H1 (cell line): ENCODE results near the gene DLG5. TPM values are rescaled to one million over a fixed set of nuclear protein-coding genes. Genes with fewer than 3 reads are reported as not detected.

ENCODE experiments used
- CTCF ChIA-PET: fragments of 300-600 bp; sonication (Branson Sonifier 250); formaldehyde crosslinking; loops from one replicate; lab custom pipeline; 2021; ENCODE audit not compliant: partially characterized antibody; lab: Charles Lee
- POLR2A ChIA-PET: fragments of 300-600 bp; sonication (Branson Sonifier 250); formaldehyde crosslinking; loops from one replicate; lab custom pipeline; 2021; ENCODE audit warnings: inconsistent platforms; ENCODE audit not compliant: partially characterized antibody; lab: Charles Lee
- DNase-seq, 2 experiments: peaks; one replicate each; pipeline versions ENCODE4 v3.0.0 to v3.0.0-alpha.2; 2010 to 2022; ENCODE audit warnings: low spot score in 2 of 2, low read depth in 1 of 2, mixed read lengths in 1 of 2
- FAIRE-seq: peaks from 2 replicates; lab custom pipeline; 2011; peaks lifted over from hg19 to GRCh38; lab: Jason Lieb, UNC
- H2AFZ ChIP-seq: 2 replicates; pipeline ENCODE4 v1.8.1; 2012; ENCODE audit warnings: low read length, inconsistent platforms
- H2AK5ac ChIP-seq: 2 replicates; pipeline ENCODE4 v1.6.1; 2013; ENCODE audit warnings: low read depth, low read length
- H2BK120ac ChIP-seq: replicated peaks from 2 replicates; pipeline ENCODE3; 2013; ENCODE audit warnings: low read depth, low read length, inconsistent platforms
- H2BK12ac ChIP-seq: 2 replicates; pipeline ENCODE4 v1.6.1; 2013; ENCODE audit warnings: low read depth, low read length
- H2BK15ac ChIP-seq: 2 replicates; pipeline ENCODE4 v1.6.1; 2013; ENCODE audit warnings: low read length
- H2BK20ac ChIP-seq: 2 replicates; pipeline ENCODE4 v1.6.1; 2013; ENCODE audit warnings: low read length
- H2BK5ac ChIP-seq: 2 replicates; pipeline ENCODE4 v1.6.1; 2013; ENCODE audit warnings: low read depth, low read length
- H3K14ac ChIP-seq: 2 replicates; pipeline ENCODE4 v1.6.1; 2013; ENCODE audit warnings: inconsistent platforms; ENCODE audit not compliant: insufficient read length
- H3K18ac ChIP-seq: 2 replicates; pipeline ENCODE4 v1.6.1; 2013; ENCODE audit warnings: low read length; ENCODE audit errors: extremely low read depth
- H3K23ac ChIP-seq: 2 replicates; pipeline ENCODE4 v1.6.1; 2013; ENCODE audit warnings: inconsistent platforms; ENCODE audit not compliant: insufficient read length
- H3K23me2 ChIP-seq: 2 replicates; pipeline ENCODE4 v1.6.1; 2013; ENCODE audit warnings: low read depth, low read length
- H3K27ac ChIP-seq: 2 replicates; pipeline ENCODE4 v1.6.1; 2011; ENCODE audit warnings: low read depth, low read length, inconsistent platforms
- H3K27me3 ChIP-seq, 4 experiments: replicated peaks in 1 of 4; 1 replicate in 1 of 4; 2 replicates in 3 of 4; pipeline versions ENCODE4 v1.6.1 to v1.8.1; 2011 to 2013; ENCODE audit warnings: low read length in 3 of 4, mild to moderate bottlenecking in 3 of 4, inconsistent platforms in 2 of 4, mixed read lengths in 2 of 4, moderate library complexity in 1 of 4; ENCODE audit not compliant: control insufficient read depth in 3 of 4, insufficient read depth in 3 of 4; ENCODE audit errors: extremely low read depth in 1 of 4
- H3K36me3 ChIP-seq, 4 experiments: 2 replicates each; pipeline versions ENCODE4 v1.6.1 to v1.8.1; 2011 to 2013; ENCODE audit warnings: mild to moderate bottlenecking in 4 of 4, low read length in 3 of 4, moderate library complexity in 2 of 4, control low read depth in 1 of 4, inconsistent platforms in 1 of 4; ENCODE audit not compliant: insufficient read depth in 4 of 4, control insufficient read depth in 2 of 4
- H3K4ac ChIP-seq: replicated peaks from 2 replicates; pipeline ENCODE3; 2013; ENCODE audit warnings: low read length, low read depth, mixed read lengths, inconsistent platforms; ENCODE audit not compliant: insufficient read length
- H3K4me1 ChIP-seq, 4 experiments: replicated peaks in 1 of 4; 1 replicate in 1 of 4; 2 replicates in 3 of 4; pipeline versions ENCODE4 v1.6.1 to v1.8.1; 2011 to 2013; ENCODE audit warnings: low read length in 3 of 4, inconsistent platforms in 2 of 4, mixed read lengths in 1 of 4; ENCODE audit not compliant: insufficient read depth in 4 of 4, control insufficient read depth in 3 of 4
- H3K4me2 ChIP-seq, 2 experiments: 2 replicates each; pipeline versions ENCODE4 v1.6.1 to v1.8.1; 2011 to 2013; ENCODE audit warnings: low read depth in 2 of 2, low read length in 2 of 2, control low read depth in 1 of 2, inconsistent platforms in 1 of 2, mild to moderate bottlenecking in 1 of 2; ENCODE audit not compliant: insufficient read depth in 1 of 2
- H3K4me3 ChIP-seq, 4 experiments: fragments of 200-600, 300-600 bp in 1 of 4; sonication (generic), shearing (Covaris generic), sonication (Bioruptor Twin) in 1 of 4; 2 replicates each; pipeline versions ENCODE4 v1.5.1 to v1.8.1; 2011 to 2016; ENCODE audit warnings: low read length in 4 of 4, low read depth in 3 of 4, control low read depth in 2 of 4, inconsistent platforms in 2 of 4, mild to moderate bottlenecking in 2 of 4, mixed read lengths in 1 of 4, moderate library complexity in 1 of 4; ENCODE audit not compliant: insufficient read depth in 2 of 4; ENCODE audit errors: extremely low read depth in 1 of 4
- H3K56ac ChIP-seq: replicated peaks from 2 replicates; pipeline ENCODE3; 2013; ENCODE audit warnings: low read depth, mild to moderate bottlenecking, mixed read lengths, low read length, inconsistent platforms; ENCODE audit not compliant: insufficient read length
- H3K79me1 ChIP-seq: 2 replicates; pipeline ENCODE4 v1.6.1; 2013; ENCODE audit warnings: low read depth, low read length, control low read depth
- H3K79me2 ChIP-seq, 2 experiments: 2 replicates each; pipeline versions ENCODE4 v1.6.1 to v1.8.1; 2012 to 2013; ENCODE audit warnings: low read length in 2 of 2, mild to moderate bottlenecking in 2 of 2, inconsistent platforms in 1 of 2; ENCODE audit not compliant: insufficient read depth in 2 of 2, control insufficient read depth in 1 of 2
- H3K9ac ChIP-seq, 4 experiments: replicated peaks in 1 of 4; 1 replicate in 1 of 4; 2 replicates in 3 of 4; pipeline versions ENCODE4 v1.6.1 to v1.8.1; 2011 to 2013; ENCODE audit warnings: low read depth in 3 of 4, low read length in 3 of 4, control low read depth in 2 of 4, mild to moderate bottlenecking in 2 of 4, moderate library complexity in 2 of 4, inconsistent platforms in 1 of 4; ENCODE audit errors: extremely low read depth in 1 of 4
- H3K9me3 ChIP-seq, 2 experiments: 2 replicates each; pipeline versions ENCODE4 v1.6.1 to v1.8.1; 2012 to 2013; ENCODE audit warnings: mild to moderate bottlenecking in 2 of 2, moderate library complexity in 2 of 2, control low read depth in 1 of 2, inconsistent platforms in 1 of 2, low read depth in 1 of 2, low read length in 1 of 2, mixed read lengths in 1 of 2; ENCODE audit not compliant: insufficient read depth in 2 of 2
- H4K20me1 ChIP-seq, 2 experiments: replicated peaks in 1 of 2; 2 replicates each; pipeline versions ENCODE3 to v1.8.1; 2011 to 2013; ENCODE audit warnings: inconsistent platforms in 2 of 2, low read length in 2 of 2, mild to moderate bottlenecking in 1 of 2; ENCODE audit not compliant: insufficient read depth in 2 of 2, control insufficient read depth in 1 of 2
- H4K5ac ChIP-seq: 2 replicates; pipeline ENCODE4 v1.6.1; 2013; ENCODE audit warnings: low read length, low read depth, mixed read lengths, inconsistent platforms; ENCODE audit not compliant: insufficient read length
- H4K8ac ChIP-seq: 2 replicates; pipeline ENCODE4 v1.8.0; 2013; ENCODE audit warnings: mild to moderate bottlenecking, moderate library complexity, low read length, inconsistent platforms; ENCODE audit not compliant: insufficient read depth; ENCODE audit errors: extremely low read depth
- H4K91ac ChIP-seq: replicated peaks from 2 replicates; pipeline ENCODE3; 2013; ENCODE audit warnings: low read length, mixed read lengths, inconsistent platforms; ENCODE audit not compliant: insufficient read length
- CHD1 ChIP-seq: IDR thresholded peaks from 2 replicates; pipeline ENCODE4 v1.6.1; 2012; ENCODE audit warnings: low read depth, low read length, improper control_type of control experiment
- HDAC2 ChIP-seq, 2 experiments: fragments of 300-600 bp in 1 of 2; sonication (generic) in 1 of 2; IDR thresholded peaks; 2 replicates each; pipeline ENCODE4 v1.6.1; 2011 to 2012; ENCODE audit warnings: low read depth in 2 of 2, low read length in 2 of 2, mild to moderate bottlenecking in 2 of 2, moderate library complexity in 2 of 2, borderline replicate concordance in 1 of 2, inconsistent platforms in 1 of 2
- JUND ChIP-seq: IDR thresholded peaks from 2 replicates; pipeline ENCODE4 v1.6.1; 2011; ENCODE audit warnings: mild to moderate bottlenecking, improper control_type of control experiment, low read length
- WGBS, 2 experiments: shearing (Covaris generic) in 1 of 2; methylation state at CpG; one replicate each; pipeline versions ENCODE4 v1.1.6 to v1.1.7; 2013 to 2015; ENCODE audit warnings: low lambda C conversion rate in 2 of 2, mixed read lengths in 2 of 2, inconsistent platforms in 1 of 2, low coverage in 1 of 2, missing lambda C conversion rate in 1 of 2; ENCODE audit not compliant: insufficient replicate concordance in 2 of 2, insufficient coverage in 1 of 2, insufficient read length in 1 of 2; ENCODE audit errors: extremely low coverage in 1 of 2, missing lambda C conversion rate in 1 of 2; 5-methylcytosine and 5-hydroxymethylcytosine counted together
- polyA plus RNA-seq, 7 experiments: library from polyadenylated mRNA; depleted of rRNA in 3 of 7; stranded (reverse) in 5 of 7; unstranded in 2 of 7; fragments of >200 nt in 5 of 7; fragments of 200-250 nt in 2 of 7; gene quantifications; 1 replicate in 5 of 7; 2 replicates in 1 of 7; 4 replicates in 1 of 7; pipeline versions ENCODE4 v1.2.1 to v1.2.3, GENCODE V29; 2011 to 2013; ENCODE audit warnings: missing spikeins in 2 of 7, mixed read lengths in 2 of 7
- total RNA-seq: library from RNA; stranded (reverse); fragmentation: NEBNext Ultra II Directional; extraction: Animal tissue kit (Norgen Biotek cat#: 25700); gene quantifications from 2 replicates; pipeline ENCODE4 v1.2.1, GENCODE V29; 2021

The DLG5 gene
- total and polyA plus RNA-seq, 2 of the 8 experiments (the other 6 are each of a cell fraction or from before 2014, with no cell fraction given), result 15.6 to 71.4 TPM

DNA sequence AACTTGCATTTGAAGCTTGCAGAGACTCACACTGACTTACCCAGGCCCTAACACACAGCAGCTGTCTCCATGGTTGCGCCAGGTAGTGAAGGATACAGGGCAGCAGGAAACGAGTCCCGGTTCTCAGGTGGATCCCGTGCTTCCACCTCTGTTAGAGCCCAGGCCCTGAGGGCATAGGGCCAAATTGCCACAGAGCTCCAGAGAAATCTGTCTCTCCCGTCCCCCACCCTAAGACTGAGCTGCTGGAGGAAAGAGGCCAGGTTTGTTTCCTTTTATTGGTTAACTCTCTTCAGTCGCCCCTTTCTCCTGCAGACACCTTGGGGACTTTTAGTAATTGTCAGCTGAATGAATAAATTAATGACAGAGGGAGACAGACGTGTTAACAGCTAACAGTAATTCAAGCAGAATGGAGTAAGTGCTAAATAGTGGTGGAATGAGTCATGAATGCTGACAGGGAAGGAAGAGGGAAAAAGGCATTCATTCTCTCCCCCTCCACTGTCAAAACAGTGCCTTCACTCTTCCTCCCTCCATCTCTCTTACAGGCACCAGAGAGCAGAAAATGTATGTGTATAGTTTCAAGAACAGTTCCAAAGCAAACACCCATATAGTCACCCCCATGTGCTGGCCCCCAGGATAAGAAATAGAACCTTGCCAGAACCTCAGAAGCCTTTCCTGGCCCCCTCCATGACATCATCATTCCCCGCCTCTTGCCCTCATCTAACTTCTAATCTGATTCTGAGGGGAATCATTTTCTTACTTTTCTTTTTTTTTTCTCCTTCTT lies 16.8 kb upstream of the DLG5 start:
- Histone ChIP-seq H4K5ac (no peak overlapping the region), H2BK5ac (no peak overlapping the region), H2BK12ac (no peak overlapping the region), H4K91ac (no peak overlapping the region), H3K27me3 (no peaks in the 10 kb centered on the region), H3K79me1 (no peaks in the 10 kb centered on the region), H3K56ac (no peak overlapping the region), H3K14ac (no peak overlapping the region), H2BK15ac (no peak overlapping the region), H3K79me2 (no peaks in the 10 kb centered on the region), H4K8ac (no peak overlapping the region; the same call in 1 of the 2 replicates), H3K9me3 (no peaks in the 10 kb centered on the region), H4K20me1 (no peaks in the 10 kb centered on the region), H2BK20ac (peak overlapping the region; percentile 13; the same call in 1 of the 2 replicates)
- 59% methylated on average over 8 of the region's 8 CpGs; no CpG with 5 or more reads in 1 of the 2 experiments for WGBS, 2 experiments
- TF ChIP-seq JUND, result peak; percentile 43; the same call in 1 of the 2 replicates
- TF ChIP-seq HDAC2 (IDR thresholded peaks at IDR 0.05; ENCODE audit: borderline replicate concordance in 1 of 2, low read depth in 2 of 2, low read length in 2 of 2), result no peak
- TF ChIP-seq CHD1, result no peak
- TF ChIP-seq, all 59 proteins: peak for 1
- peak overlapping the region; percentile 25; the same call in 1 of the 2 replicates for H3K18ac ChIP-seq
- no peak overlapping the region; a peak in 1 of 4 replicates for H3K4me2 ChIP-seq
- ChIA-PET POLR2A (interaction anchor here (1.1 to 1.5 kb wide), 3 partner anchors 15 to 18 kb away, joined by 3 to 5 read pairs (median 3); no protein-coding TSS in a partner anchor), CTCF (interaction anchor here (0.8 to 3.2 kb wide), 6 partner anchors 15 to 58 kb away, joined by 3 to 9 read pairs (median 6); partner anchors contain the start of gene DLG5)
- H3K4me1 ChIP-seq, result peaks cover 0 to 8% (median 2%) of the 10 kb centered on the region in 4 experiments; a peak in 4 of 7 replicates
- FAIRE-seq, result no peak
- no peak overlapping the region for H3K23ac ChIP-seq
- no peaks in the 10 kb centered on the region for H3K23me2 ChIP-seq
- no peak overlapping the region for H2AK5ac ChIP-seq
- H3K4ac ChIP-seq, result no peak overlapping the region
- no peak overlapping the region for H2BK120ac ChIP-seq
- H2AFZ ChIP-seq, result peak overlapping the region; percentile 92
- no peak overlapping the region for H3K27ac ChIP-seq
- no peak overlapping the region for H3K9ac ChIP-seq
- H3K36me3 ChIP-seq, result no peaks in the 10 kb centered on the region
- DNase-seq, result peak in 1 of 2 experiments; percentile 54
- H3K4me3 ChIP-seq, result no peak overlapping the region
